MM.1S (cell line): ENCODE results near the gene NUS1.
A peak's percentile ranks its signal among the peaks of the same experiment; 100 is the strongest.
"Not testable (repeated sequence)": the region's sequence is repeated elsewhere in the genome, so short reads cannot be mapped to it uniquely, and the experiment has no call there.

Experiments used
- DNase-seq: peaks from one replicate; pipeline ENCODE4 v3.0.0-alpha.2; 2015
- H2AFZ ChIP-seq: fragments of 300-600 bp; sonication (generic); 2 replicates; pipeline ENCODE4 v1.6.0; 2016; ENCODE audit warnings: antibody characterized with exemption, low read length
- H3F3A ChIP-seq: fragments of 300-600 bp; sonication (generic); 2 replicates; pipeline ENCODE4 v1.6.1; 2016; ENCODE audit warnings: mild to moderate bottlenecking, antibody characterized with exemption, low read length, moderate library complexity, mixed read lengths; ENCODE audit not compliant: insufficient read depth
- H3K27ac ChIP-seq: fragments of 300-600 bp; sonication (generic); 2 replicates; pipeline ENCODE4 v1.5.1; 2016; ENCODE audit warnings: mild to moderate bottlenecking, low read length
- H3K27me3 ChIP-seq: fragments of 300-600 bp; sonication (generic); replicated peaks from 2 replicates; pipeline ENCODE4 v1.6.0; 2016; ENCODE audit warnings: low read length; ENCODE audit not compliant: insufficient read depth
- H3K36me3 ChIP-seq: fragments of 300-600 bp; sonication (generic); replicated peaks from 2 replicates; pipeline ENCODE4 v1.6.1; 2016; ENCODE audit warnings: mild to moderate bottlenecking, low read length, mixed read lengths; ENCODE audit not compliant: insufficient read depth
- H3K4me1 ChIP-seq: fragments of 300-600 bp; sonication (generic); 2 replicates; pipeline ENCODE4 v1.6.1; 2016; ENCODE audit warnings: low read length, mixed read lengths
- H3K4me2 ChIP-seq: fragments of 300-600 bp; sonication (generic); 2 replicates; pipeline ENCODE4 v1.6.0; 2016; ENCODE audit warnings: low read depth, low read length
- H3K4me3 ChIP-seq: fragments of 300-600 bp; sonication (generic); 2 replicates; pipeline ENCODE4 v1.5.1; 2016; ENCODE audit warnings: low read length, mixed read lengths
- H3K79me2 ChIP-seq: fragments of 300-600 bp; sonication (generic); 2 replicates; pipeline ENCODE4 v1.6.1; 2016; ENCODE audit warnings: mixed run types, low read length, mixed read lengths
- H3K9ac ChIP-seq: fragments of 300-600 bp; sonication (generic); 2 replicates; pipeline ENCODE4 v1.6.1; 2016; ENCODE audit warnings: low read length, mixed read lengths
- H3K9me2 ChIP-seq: fragments of 300-600 bp; sonication (generic); replicated peaks from 2 replicates; pipeline ENCODE4 v1.6.1; 2016; ENCODE audit warnings: mild to moderate bottlenecking, low read length, mixed read lengths; ENCODE audit not compliant: insufficient read depth
- H3K9me3 ChIP-seq: fragments of 300-600 bp; sonication (generic); replicated peaks from 2 replicates; pipeline ENCODE4 v1.6.1; 2016; ENCODE audit warnings: mild to moderate bottlenecking, low read length, mixed read lengths; ENCODE audit not compliant: insufficient read depth
- H4K20me1 ChIP-seq: fragments of 300-600 bp; sonication (generic); 2 replicates; pipeline ENCODE4 v1.6.1; 2016; ENCODE audit warnings: mild to moderate bottlenecking, low read length, moderate library complexity, mixed read lengths; ENCODE audit not compliant: insufficient read depth
- CTCF ChIP-seq: fragments of 300-600 bp; sonication (generic); IDR thresholded peaks from 2 replicates; pipeline ENCODE4 v1.5.1; 2016; ENCODE audit warnings: antibody characterized with exemption, low read length, mixed read lengths
- EZH2 ChIP-seq: fragments of 300-600 bp; sonication (generic); optimal IDR thresholded peaks from 2 replicates; pipeline ENCODE3; 2017; ENCODE audit warnings: low read depth, mild to moderate bottlenecking, antibody characterized with exemption, low read length, mixed read lengths
- EZH2phosphoT487 ChIP-seq: fragments of 300-600 bp; sonication (generic); IDR thresholded peaks from 2 replicates; pipeline ENCODE4 v1.6.1; 2018; ENCODE audit warnings: antibody characterized with exemption, low read length

Gene NUS1

GRCh38 chr6:117711369-117711768 is 36.1 kb downstream of the NUS1 start:
- Histone ChIP-seq H3K9me2 (no peaks in the 10 kb centered on the region), H3K9ac (no peak overlapping the region)

GRCh38 chr6:117718895-117719294 is 43.6 kb downstream of the NUS1 start:
- Histone ChIP-seq H3K27me3 (no peaks in the 10 kb centered on the region), H3K9me2 (no peaks in the 10 kb centered on the region), H3K4me1 (no peaks in the 10 kb centered on the region), H3F3A (no peaks in the 10 kb centered on the region), H2AFZ (no peak overlapping the region), H3K9me3 (no peaks in the 10 kb centered on the region), H3K4me2 (no peak overlapping the region), H4K20me1 (no peaks in the 10 kb centered on the region), H3K9ac (no peak overlapping the region), H3K27ac (no peak overlapping the region), H3K36me3 (no peaks in the 10 kb centered on the region), H3K79me2 (no peaks in the 10 kb centered on the region), H3K4me3 (no peak overlapping the region)
- no peak for DNase-seq
- TF ChIP-seq EZH2 = no peak
- TF ChIP-seq EZH2phosphoT487 = no peak
- TF ChIP-seq CTCF = no peak

More at GRCh38 chr6:117711369-117711768, 36.1 kb downstream of the NUS1 start:
- Histone ChIP-seq H3K4me3 (no peak overlapping the region), H2AFZ (no peak overlapping the region), H3K4me1 (no peaks in the 10 kb centered on the region), H3K36me3 (no peaks in the 10 kb centered on the region), H3K27ac (no peak overlapping the region), H3K27me3 (no peaks in the 10 kb centered on the region), H3F3A (no peaks in the 10 kb centered on the region), H3K9me3 (no peaks in the 10 kb centered on the region), H3K4me2 (no peak overlapping the region), H3K79me2 (no peaks in the 10 kb centered on the region), H4K20me1 (no peaks in the 10 kb centered on the region)
- TF ChIP-seq CTCF (peak; percentile 21), EZH2 (no peak), EZH2phosphoT487 (no peak)
- no peak for DNase-seq

GRCh38 chr6:117721520-117721919 is 46.3 kb downstream of the NUS1 start:
- not testable (repeated sequence) for H3K27ac ChIP-seq, H3K4me3 ChIP-seq, H2AFZ ChIP-seq, H4K20me1 ChIP-seq, H3K9me2 ChIP-seq, H3K27me3 ChIP-seq, H3K9me3 ChIP-seq, H3K79me2 ChIP-seq, H3F3A ChIP-seq, H3K9ac ChIP-seq, H3K4me1 ChIP-seq, H3K4me2 ChIP-seq, DNase-seq, H3K36me3 ChIP-seq

- Histone ChIP-seq H3K27ac (no peak overlapping the region), H3K36me3 (no peaks in the 10 kb centered on the region), H4K20me1 (no peaks in the 10 kb centered on the region), H3K4me3 (no peak overlapping the region), H3K9ac (no peak overlapping the region), H3K9me2 (no peaks in the 10 kb centered on the region), H3K9me3 (no peaks in the 10 kb centered on the region), H2AFZ (no peak overlapping the region), H3K4me1 (no peaks in the 10 kb centered on the region), H3K27me3 (no peaks in the 10 kb centered on the region), H3K79me2 (no peaks in the 10 kb centered on the region), H3F3A (no peaks in the 10 kb centered on the region), H3K4me2 (no peak overlapping the region)
- DNase-seq = no peak
- TF ChIP-seq EZH2 (no peak), EZH2phosphoT487 (no peak), CTCF (no peak)
Observed at GRCh38 chr6:117728626-117729025, 53.4 kb downstream of the NUS1 start.
